HG02610 (cell line): ENCODE data around the gene EXD3.

Experiments used
- ATAC-seq: cut with Tn5 transposase; IDR thresholded peaks from one replicate; pipeline ENCODE4 v1.9.1; 2021; ENCODE audit warnings: mild to moderate bottlenecking, moderate library complexity; ENCODE audit not compliant: unreplicated experiment

EXD3 gene

DNA sequence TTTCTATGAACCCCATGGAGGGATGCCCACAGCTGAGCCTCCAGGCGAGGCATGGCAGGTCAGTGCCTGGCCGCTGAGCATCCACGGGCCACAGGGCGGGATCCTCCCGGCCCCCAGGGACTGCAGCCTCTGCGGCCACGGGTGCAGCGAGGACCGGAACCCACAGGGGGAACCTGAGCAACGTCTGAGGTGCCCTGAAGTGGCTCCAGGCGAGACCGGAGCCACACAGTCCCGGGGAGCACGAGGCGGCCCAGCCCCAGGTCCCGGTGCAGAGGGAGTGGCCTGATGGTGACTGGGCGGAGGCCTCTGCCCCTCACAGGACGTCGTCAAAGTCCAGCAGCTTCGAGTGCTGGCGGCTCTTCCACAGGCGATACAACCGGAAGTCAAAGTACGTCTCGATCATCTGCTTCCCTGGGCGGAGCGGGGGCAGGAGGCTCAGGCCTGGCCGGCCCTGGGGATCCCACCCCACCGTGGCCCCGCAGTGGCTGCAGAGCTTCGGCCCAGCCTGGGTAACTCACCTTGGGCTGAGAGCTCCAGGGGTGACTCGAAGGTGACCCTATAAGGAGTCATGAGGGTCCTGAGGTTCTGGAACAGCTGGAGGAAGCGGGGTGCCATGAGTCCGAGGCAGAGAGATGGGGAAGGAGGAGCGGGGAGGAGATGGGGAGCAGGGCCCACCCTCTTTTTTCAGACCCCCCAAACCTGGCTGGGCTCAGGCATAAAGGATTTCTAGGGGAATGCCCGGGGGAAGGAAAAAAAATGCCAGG, 26.3 kb upstream of the EXD3 start:
- no peak for ATAC-seq

DNA sequence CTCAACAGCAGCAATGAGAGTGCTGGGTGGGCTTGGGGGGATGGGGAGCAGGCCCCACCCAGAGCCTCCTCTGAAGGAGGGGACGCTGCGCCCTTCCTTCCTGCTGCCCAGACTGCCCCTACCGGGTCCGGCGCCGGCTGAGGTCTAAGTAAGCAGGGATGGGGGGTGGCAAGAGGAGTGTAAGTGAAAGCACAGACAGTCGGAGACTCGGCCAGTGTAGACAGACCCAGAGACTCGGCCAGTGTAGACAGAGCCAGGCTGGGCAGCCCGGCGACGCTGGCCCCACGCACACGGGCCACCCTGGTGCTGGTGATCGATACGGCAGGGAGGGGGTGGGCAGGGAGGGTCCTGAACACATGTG, 25.6 kb upstream of the EXD3 start:
- ATAC-seq: no peak

DNA sequence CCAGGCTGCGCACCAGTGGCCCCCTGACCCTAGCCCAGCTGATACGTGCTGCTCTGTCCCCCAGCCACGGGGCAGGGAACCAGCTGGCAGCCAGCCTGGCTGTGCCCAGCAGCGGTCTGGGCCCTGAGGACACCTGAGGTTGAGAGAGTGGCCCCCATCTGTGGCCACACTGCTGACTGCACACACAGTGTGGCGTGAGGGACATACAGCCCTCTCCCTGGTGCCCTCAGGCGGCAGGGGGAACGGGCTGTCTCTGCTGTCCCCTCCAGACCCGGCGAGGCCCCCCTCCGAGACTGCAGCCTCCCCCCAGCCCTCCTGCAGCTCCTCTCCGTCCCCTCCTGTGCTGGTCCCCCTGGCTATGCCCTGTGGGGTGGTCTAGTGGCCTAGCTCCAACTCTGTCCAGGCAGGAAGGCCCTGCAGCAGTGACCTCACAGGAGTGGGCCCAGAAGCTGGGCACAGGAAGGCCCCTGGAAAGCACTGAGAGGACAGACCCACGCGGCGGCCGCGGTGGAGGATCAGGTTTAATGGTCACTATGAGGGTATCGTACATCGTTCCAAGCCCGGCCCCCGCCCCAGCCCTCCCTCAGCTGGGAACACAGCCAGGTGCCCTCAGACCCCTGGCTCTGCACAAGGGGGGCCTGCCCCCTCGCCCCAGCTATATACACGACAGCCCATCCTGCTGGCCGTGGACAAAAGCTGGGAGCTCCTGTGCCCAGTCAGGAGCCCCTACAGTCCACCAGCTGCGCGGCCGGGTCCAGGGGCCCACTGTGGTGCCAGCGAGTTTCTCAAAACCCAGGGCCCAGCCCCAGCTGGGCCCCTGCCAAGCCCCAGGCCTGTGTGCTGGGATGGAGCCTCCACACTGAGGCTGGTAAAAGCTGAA, 25.0 kb upstream of the EXD3 start:
- ATAC-seq: no peak

DNA sequence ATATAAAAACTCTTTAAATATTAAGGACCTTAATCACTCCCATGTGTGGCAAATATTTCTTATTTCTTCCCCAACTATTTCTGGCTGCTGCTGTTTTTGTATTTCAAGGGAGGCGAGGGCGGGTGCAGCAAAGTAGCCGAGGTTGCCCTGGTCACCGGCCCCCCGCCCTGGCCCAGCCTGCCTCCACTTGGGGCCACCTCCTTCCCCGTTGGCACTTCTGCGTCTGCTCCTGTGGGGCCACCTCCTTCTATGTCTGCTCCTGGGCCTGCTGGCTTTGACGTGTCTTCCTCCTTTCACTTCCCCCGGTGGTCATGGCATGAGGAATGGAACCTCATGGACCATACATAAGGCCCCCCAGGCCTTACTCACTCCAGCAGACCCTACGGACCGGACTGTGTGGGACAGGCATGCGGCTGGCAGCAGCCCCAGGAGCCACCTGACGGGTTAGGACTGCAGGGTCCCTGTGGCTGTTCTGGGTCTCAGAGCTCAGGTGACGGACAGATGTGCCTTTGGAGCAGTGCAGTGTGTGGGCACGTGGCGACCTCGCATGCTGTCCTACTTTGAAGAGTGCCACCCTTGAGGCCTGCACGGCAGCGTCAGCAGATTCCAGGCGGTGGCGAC, 24.0 kb upstream of the EXD3 start:
- ATAC-seq: no peak

DNA sequence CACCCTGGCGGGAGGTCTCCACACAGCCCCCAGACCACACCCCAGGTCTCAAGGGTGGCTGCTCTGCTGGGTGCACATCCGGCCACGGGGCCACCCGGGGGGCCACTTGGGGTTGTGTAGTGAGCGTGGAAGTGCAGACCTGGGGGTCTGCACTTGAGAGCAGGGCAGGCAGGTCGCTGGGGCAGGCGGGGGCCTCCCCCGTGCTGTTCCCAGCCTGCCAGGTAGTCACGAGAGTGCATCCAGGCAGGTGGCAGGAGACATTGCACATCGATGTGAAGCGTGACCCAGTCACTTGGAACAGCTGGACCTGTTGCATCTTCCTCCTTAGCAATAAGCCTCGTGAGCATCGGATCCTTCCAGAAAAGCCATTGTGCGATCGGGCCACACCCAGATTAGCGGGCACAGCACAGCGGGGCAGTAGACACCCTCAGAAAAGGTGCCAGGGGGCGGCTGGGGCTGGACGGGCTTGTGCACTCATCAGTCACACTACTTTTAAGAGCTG, 23.0 kb upstream of the EXD3 start:
- ATAC-seq: no peak

DNA sequence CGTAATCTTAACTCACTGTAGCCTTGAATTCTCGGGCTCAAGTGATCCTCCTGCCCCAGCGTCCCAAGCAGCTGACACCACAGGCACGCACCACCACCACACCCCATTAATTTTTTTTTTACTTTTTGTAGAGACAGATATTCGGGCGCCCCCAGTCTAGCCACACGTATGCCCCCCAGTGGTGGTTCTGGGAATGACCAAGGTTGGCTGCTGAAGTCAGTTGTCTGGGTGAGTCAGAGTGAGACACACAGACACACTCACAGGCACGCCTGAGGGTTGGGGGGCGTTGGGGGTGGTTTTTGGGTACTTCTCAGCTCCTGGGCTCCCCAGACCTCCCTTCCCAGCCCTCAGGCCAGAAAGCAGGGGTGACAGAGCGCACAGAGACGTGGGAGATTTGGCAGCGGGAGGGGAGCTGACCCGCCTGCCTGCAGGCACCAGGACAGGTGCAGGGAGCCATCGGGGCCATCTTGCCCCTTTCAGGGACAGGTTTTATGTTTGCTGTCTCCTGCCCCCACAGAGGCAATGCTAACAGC, 22.4 kb upstream of the EXD3 start:
- ATAC-seq: peak; percentile 60

DNA sequence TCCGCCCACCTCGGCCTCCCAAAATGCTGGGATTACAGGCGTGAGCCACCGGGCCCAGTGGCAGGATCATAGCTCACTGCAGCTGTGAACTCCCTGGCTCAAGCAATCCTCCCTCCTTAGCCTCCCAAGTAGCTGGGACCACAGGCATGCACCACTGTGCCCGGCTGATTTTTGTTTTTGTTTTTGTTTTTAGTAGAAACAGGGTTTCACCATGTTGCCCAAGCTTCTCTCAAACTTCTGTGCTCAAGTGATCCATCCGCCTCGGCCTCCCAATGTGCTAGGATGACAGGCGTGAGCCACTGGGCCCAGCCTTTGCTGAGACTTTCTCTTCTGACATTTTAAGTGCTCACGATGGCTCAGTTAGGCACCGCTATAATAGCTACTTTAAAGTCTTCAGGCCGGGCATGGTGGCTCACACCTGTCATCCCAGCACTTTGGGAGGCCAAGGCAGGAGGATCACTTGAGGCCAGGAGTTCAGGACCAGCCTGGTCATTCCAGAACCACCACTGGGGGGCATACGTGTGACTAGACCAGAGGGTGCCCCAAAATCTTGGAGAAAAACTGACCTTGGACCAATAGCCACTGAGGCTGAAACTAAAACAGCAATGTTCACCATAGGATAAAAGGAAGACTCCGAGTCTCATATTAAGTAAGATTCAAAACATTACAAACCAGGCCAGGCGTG, 21.3 kb upstream of the EXD3 start:
- no peak for ATAC-seq

DNA sequence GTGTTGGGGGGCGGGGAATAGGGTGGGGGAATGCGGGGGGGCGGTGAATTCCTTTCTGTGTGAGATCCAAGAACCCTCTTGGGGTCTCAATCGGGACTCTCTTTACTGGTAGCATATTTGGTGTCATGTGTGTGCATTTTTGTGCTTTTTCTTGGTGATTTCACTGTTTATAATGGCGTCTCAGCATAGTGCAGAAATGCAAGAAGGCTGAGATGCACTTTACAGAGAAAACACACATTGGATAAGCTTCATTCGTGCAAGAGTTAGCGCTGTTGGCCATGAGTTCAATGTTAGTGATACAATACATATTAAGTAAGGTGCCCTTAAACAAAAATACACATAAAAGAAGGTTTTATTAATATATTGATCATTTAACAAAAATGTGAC, 19.0 kb upstream of the EXD3 start:
- no peak for ATAC-seq

DNA sequence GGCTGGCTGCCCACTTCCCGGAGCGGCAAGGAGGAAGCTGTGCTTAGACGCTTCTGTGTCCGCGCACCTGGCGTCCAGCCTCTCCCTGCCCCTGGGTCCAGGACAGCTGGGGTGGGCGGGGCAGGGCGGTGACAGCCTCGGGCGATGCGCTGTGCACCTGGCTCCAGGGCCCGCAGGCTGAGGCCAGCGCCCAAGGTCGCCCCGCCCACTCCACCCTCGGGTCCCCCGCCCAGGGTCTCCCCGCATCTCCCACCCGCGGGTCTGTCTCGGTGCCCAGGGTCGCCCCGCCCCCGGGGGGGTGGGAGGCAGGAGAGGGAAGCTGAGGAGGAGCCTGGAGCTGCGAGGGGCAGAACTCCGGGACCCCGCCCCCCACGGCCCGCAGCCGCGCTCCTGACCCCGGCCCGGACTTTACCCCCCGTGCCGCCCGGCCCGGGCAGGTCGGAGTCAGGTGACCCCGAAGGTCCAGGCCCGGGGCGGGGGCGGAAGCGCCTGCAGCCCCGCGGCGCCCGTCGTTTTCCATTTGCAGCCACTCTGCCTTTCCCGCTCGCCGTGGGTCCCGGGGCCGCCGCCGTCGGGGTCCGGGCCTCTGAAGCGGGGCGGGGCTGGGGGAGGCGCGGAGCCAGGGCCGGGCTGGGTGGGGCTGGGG, 18.4 kb upstream of the EXD3 start, which contains the start of gene ENTPD8:
TSS of gene ENTPD8 (minus strand) at position 69 of the 646 bp plus-strand sequence. CDS start 3,072 bp downstream, outside the sequence.
- no peak for ATAC-seq

DNA sequence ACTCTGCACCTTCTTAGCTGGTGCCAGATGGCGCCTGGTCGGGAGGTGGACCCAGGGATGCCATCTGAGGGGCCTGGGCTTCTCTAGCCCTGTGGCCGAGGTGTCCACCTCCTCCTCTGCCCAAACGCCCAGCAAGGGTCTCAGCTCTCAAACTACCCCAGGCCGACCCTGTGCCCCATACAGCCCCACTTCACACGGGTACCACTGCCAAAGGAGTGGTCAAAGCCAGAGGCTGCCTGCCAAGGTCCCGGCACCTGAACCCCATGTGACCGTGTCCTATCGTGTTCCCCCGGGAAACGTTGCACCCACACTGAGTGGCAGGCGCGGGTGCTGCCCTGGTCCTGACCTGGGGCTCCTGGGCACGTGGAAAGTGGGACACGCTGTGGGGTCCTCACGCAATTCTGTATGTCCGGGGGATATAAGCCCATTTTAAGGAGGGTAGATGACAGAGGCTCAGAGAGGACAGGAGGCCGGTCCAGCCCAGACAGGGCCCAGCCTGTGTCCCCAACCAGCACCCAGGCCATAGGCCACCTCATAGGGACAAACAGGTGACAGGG, 16.3 kb upstream of the EXD3 start:
- no peak for ATAC-seq

DNA sequence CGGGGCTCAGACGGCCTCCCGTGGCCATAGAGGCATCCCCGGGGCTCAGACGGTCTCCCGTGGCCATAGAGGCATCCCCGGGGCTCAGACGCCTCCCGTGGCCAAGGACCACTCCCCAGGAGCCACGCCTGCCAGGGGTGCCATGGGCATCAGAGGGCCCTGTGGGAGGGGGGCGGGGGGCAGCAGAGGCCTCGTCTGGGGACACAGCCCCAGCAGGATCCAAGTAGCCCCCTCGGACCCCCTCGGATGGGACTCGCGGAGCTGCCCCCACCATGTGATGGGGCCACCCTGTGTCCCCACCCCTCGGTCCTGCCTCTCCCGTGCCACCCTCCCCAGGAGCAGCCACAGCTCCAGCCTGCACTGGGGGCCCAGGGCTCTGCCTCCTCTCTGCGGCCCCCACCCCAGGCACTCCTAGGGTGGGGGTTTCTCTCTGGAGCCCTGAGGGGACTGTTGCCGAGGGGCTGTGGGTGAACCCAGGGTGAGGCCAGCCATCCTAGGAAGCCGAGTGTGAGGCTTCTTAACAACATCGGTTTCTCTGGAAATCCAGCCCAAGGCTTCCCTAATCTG, 15.7 kb upstream of the EXD3 start:
- no peak for ATAC-seq

DNA sequence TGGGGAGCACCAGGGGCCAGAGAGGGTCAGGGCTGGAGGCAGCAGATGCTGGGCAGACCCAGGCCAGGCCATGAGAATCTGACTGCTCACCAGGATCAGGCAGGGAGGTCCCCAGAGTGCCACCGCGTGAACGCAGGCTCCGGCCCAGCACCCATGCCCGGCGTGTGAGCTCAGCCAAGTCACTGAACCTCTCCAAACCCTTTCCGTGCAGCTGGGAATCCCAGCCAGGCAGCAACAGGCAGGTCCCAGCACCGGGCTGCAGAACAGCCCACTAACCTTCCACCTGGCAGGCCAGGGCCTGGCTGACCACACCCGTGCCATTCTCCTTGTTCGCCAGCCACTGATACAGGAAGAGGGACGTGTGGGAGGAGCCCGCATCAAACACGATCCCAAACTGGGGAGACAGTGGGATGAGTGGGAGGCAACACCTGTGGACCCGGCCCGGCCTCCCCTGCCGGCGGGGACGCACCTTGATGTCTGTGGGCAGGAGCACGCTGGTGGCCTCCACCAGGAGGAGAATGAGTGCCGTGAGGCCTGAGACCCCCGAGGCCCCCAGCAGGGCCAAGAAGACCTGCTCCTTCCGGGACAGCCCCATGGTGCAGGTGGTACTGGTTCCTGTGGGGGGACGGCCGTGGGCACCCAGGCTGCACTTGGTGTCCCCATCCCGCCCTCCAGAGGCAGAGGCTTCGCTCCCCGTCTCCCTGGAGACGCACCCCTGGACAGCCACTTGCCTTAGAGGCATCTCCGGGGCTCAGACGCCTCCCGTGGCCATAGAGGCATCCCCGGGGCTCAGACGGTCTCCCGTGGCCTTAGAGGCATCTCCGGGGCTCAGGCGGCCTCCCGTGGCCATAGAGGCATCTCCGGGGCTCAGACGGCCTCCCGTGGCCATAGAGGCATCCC, 15.0 kb upstream of the EXD3 start:
- no peak for ATAC-seq

DNA sequence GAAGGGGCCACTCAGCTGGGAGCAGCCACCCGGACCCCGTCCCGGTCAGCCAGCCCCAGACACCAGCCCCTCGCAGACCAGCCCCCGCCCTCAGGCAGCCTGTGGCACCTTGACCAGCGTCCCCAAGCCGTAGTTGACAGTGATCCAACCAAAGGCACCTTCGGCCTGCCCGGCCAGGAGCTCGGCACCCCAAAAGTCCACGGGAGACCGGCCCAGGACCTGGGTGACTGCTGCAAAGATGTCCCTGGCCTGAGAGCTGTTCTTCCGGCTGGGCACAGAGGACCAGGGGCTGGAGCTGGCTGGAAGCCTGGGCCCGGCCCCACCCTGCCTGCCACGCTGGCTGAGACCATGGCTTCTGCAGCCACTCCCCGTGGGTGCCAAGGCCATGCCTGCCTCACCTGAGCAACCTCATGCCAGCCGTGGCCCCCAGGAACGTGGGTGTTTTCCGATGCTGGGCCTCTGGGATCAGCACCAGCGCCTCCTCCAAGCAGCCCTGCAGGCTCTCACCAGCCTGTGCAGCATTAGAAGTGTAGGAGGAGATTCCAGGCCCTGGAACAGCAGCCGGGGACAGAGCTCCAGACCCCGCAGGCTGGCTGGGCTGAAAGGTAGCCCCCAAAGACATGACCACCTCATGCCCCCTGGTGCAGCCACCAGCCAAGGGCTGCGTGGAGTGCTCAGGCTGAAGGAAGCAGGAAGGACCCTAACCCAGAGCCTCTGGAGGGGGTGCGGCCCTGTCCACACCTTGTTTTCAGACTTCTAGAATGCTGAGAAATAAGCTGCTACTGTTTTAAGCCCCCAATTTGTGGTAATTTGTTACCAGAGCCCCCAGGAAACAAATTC, 14.0 kb upstream of the EXD3 start:
- no peak for ATAC-seq

DNA sequence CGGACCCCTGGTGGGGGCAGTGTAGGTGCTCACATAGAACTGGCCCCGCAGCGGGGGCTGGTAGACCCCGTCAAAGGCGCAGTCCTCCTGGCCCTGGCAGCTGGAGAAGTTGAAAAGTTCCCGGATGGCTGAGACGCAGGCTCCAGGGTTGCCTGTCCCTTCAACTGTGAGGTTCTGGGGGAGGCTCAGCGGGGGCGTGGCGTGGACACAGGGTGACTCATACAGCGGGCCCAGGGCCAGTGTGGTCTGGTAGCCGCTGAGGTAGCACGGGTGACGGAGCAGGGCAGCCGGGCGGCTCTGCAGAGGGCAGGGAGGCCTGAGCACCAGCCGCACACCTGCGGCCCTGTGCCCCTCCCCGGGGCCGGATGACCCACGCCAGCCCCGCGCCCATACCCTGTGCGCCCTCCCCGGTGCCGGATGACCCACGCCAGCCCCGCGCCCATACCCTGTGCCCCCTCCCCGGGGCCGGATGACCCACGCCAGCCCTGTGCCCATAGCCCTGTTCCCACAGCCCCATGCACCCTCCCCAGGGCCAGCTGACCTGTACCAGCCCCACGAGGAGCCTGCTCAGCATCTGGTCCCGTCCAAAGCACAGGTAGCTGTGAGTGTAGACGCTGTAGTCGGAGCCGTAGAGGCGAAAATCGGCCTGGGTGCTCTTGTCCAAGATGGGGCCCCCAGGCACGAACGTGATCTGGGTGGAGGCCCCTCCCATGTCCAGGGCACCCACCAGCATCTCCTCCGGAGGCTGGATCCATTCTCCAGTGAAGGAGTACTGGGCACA, 13.2 kb upstream of the EXD3 start:
- no peak for ATAC-seq

DNA sequence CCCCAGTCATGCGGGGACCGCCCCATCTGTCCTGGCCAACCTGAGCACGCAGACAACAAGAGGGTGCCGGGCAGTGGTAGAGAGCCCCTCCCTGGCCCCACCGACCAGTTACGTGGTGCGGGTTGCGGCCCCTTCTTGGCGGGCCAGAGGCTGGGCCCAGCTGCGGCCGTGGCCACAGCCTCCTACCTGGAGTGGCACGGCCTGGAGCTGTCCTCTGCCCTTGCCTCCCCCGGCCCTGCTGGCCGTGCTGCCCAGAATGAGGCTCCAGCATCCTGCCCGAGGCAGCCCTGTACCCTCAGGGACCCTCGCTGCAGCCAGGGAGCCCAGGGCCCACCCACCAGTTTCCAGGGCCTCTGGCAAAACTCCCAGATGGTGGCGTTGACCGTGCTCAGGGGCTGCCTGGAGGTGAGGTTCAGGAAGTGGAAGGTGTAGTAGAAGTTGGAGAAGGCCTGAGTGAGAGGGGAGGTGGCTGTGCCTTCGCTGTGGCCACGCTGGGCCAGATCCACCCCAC, 12.5 kb upstream of the EXD3 start:
- ATAC-seq: no peak

DNA sequence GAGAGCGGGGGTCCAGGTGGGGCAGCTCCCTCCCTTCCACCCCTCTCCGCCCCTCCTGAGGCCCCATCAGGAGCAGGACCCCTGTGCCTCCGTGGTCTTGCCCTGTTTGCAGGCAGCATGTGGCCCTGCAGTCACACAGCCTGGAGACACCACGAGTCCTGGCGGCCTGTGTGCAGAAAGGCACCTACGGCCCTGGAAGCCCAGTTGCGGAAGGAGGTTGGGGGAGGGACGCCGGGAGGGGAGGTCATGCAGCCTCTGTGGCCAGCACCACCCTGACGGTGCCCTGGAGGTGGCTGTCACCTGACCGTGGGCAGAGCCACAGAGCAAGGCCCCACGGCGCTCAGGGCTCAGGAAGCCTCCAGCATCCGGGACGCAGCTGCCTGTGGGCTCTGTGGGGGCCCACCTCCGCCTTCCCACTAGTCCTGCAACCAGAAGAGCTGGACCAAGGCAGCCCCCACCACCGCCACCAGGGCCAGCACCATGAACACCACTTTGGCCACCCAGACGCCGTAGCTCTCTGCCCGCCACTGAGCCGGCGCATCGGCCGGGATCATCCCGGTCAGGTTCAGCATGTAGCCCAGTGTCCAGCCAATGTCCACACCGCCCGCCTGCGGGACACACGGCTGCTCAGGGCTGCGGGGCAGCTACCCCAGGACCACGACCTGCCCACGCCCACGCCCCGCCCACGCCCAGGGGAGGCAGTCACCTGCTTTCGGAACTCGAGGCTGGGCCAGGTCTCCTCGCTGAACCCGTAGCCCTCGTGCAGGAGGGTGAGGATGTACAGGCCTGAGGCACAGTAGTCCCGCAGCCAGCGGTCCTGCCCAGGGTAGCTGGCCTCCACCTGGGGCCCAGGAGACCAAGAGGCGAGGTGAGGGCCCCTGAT, 11.8 kb upstream of the EXD3 start:
- ATAC-seq: no peak
